Activated CD4-positive, CD25-positive, alpha-beta regulatory T cell (primary cell): ENCODE results near the gene SUGT1.
"Not testable (repeated sequence)": the region's sequence is repeated elsewhere in the genome, so short reads cannot be mapped to it uniquely, and the experiment has no call there.

ENCODE experiments used
- DNase-seq, 4 experiments: peaks; one replicate each; lab custom pipeline; 2025; lab: John Stamatoyannopoulos, UW

The SUGT1 gene

DNA sequence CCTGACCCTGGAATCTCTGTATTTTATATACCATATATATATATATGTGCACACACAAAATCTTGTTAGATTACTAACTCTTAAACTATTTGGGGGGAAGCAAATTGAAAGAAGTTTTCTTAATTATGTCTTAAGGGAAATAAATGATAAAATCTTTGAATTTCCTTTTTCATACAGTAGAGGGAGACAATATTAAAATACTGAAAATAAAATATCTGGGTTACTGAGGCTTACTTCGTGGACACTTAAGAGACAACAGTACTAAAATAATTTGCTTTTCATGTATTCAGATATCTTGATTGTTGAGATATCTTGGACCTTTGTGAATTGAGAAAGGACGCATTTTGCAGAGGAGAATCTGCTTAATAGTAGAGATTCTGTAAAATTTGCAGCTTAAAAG is 17.0 kb downstream of the SUGT1 start:
- DNase-seq: no peak

GRCh38 chr13:52670726-52671125 is 18.1 kb downstream of the SUGT1 start:
- no peak for DNase-seq

DNA sequence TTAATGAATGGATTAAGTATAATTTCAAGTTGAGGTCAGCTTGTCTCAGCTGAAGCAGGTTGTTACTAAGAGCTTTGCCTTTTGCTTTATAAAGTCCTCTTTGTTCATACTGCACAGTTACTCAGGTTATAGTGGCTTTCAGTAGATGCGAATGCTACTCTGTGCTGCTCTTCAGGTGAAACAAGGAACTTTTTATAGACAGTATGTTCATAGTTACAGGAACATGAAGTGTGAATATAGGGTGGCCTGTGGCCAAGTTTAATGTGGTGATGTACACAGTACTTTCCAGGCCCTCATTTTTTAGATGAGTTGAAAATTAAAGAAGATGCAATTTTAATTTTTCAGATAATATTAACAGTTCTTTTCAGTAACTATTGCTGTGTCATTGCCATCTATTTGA is 20.8 kb downstream of the SUGT1 start:
- DNase-seq: no peak

GRCh38 chr13:52677823-52678222 is 25.2 kb downstream of the SUGT1 start:
- no peak for DNase-seq

- not testable (repeated sequence) for DNase-seq
These were observed 33.2 kb downstream of the SUGT1 start for GRCh38 chr13:52685806-52686205.

DNA sequence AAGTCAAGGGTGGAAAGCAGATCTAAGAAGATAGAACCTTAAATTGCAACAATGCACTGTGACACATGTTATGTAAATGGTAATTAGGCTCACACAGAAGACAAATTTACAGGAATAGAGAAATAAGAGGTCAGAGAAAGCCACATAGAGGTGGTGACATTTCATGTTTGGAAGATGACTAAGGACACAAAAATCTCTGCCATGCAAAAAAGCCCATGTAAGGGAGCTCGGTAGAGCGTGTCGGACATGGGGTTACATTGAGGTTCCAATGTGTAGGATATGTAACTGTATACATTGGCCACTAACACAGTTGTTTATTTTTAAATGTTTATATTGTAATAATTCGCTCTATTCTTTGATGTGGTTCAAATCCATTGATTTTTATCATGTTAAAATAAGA is 33.7 kb downstream of the SUGT1 start:
- no peak for DNase-seq

- DNase-seq: no peak
These were observed 43.2 kb downstream of the SUGT1 start for GRCh38 chr13:52695856-52696255.

- DNase-seq: no peak
These were observed 43.9 kb downstream of the SUGT1 start for GRCh38 chr13:52696566-52696965.

GRCh38 chr13:52701728-52702465 is 49.3 kb downstream of the SUGT1 start:
- DNase-seq: no peak

GRCh38 chr13:52703482-52703881 is 50.8 kb downstream of the SUGT1 start:
- no peak for DNase-seq

GRCh38 chr13:52706081-52706480 is 53.4 kb downstream of the SUGT1 start:
- DNase-seq: no peak

- DNase-seq: no peak
These were observed 54.7 kb downstream of the SUGT1 start for GRCh38 chr13:52707375-52707774.

DNA sequence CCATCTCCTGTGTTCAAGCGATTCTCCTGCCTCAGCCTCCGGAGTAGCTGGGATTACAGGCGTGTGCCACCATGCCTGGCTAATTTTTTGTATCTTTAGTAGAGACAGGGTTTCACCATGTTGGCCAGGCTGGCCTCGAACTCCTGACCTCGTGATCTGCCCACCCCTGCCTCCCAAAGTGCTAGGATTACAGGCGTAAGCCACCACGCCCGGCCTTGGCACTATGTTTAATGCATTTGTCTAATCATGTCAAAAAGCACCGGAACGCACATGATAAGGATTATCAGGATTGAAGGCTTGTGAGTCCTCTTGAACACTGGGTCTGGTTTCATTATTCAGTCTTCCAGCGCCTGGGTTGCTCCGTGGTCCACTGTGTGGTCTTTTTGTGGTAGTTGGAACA is 55.6 kb downstream of the SUGT1 start:
- not testable (repeated sequence) for DNase-seq

- no peak for DNase-seq
These were observed 58.6 kb downstream of the SUGT1 start for GRCh38 chr13:52711286-52711685.

DNA sequence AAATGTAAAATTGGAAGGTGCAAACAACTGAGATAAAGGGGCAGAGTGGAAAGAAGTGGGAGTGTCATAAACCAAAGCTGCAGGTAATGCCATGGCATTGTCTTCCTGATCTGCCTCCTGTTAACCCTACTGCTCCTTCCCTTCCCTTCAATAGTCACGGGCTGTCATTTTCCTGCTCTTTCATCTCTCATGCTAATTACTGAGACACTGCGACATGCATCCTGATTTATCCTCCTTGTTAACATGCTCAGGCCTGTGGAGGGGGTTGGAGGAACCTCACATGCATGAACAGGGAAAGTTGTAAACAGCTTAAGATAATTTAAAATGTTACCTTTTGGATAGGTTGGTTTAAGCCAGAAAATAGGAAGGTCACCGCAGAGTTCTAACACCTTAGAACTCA is 59.7 kb downstream of the SUGT1 start:
- DNase-seq: no peak

- no peak for DNase-seq
These were observed 61.3 kb downstream of the SUGT1 start for GRCh38 chr13:52713894-52714293.

GRCh38 chr13:52720904-52721303 is 68.3 kb downstream of the SUGT1 start:
- DNase-seq: not testable (repeated sequence)

- not testable (repeated sequence) for DNase-seq
These were observed 68.7 kb downstream of the SUGT1 start for GRCh38 chr13:52721356-52721755.

- DNase-seq: no peak
These were observed 70.5 kb downstream of the SUGT1 start for GRCh38 chr13:52723181-52723580.

GRCh38 chr13:52725302-52725701 is 72.7 kb downstream of the SUGT1 start:
- DNase-seq: no peak

GRCh38 chr13:52726258-52726657 is 73.6 kb downstream of the SUGT1 start:
- no peak for DNase-seq

GRCh38 chr13:52734075-52734623 is 81.5 kb downstream of the SUGT1 start:
- DNase-seq: no peak

GRCh38 chr13:52736891-52737290 is 84.3 kb downstream of the SUGT1 start:
- DNase-seq: no peak

- no peak for DNase-seq
These were observed 84.8 kb downstream of the SUGT1 start for GRCh38 chr13:52737451-52737850.
